ENCODE measurements around the gene ZBED5.
A peak's percentile ranks its signal among the peaks of the same experiment; 100 is the strongest.

GRCh38 chr11:10893714-10894151, 35.9 kb upstream of the ZBED5 start:
- peak in 1 of 3 experiments; percentile 42 for TF ChIP-seq CTCF (IDR thresholded peaks at IDR 0.05)
- no peak for TF ChIP-seq POLR2A (IDR thresholded peaks at IDR 0.05; ENCODE audit: low read depth)
- TF ChIP-seq POLR2AphosphoS5 (IDR thresholded peaks at IDR 0.05), result no peak
- TF ChIP-seq EP300 (IDR thresholded peaks at IDR 0.05), result no peak
